Gastroesophageal sphincter (tissue), 3 donors: ENCODE measurements around the gene OR51A7.

ENCODE experiments used
- CTCF ChIP-seq, 4 experiments: fragments of 200-600 bp in 2 of 4; fragments of 450-650 bp in 2 of 4; sonication (generic) in 1 of 4; IDR thresholded peaks; one replicate each; pipeline ENCODE4 v1.5.1; 2017 to 2019; ENCODE audit warnings: antibody characterized with exemption in 4 of 4, mild to moderate bottlenecking in 2 of 4, moderate library complexity in 2 of 4
- POLR2AphosphoS5 ChIP-seq: sonication (generic); formaldehyde crosslinking; IDR thresholded peaks from one replicate; pipeline ENCODE4 v1.6.1; 2017; ENCODE audit warnings: antibody characterized with exemption

- TF ChIP-seq CTCF (IDR thresholded peaks at IDR 0.05) = no peak
- TF ChIP-seq POLR2AphosphoS5 = no peak
These were observed 40.9 kb upstream of the OR51A7 start for GRCh38 chr11:4862447-4863236.
